ENCODE results near the gene GSK3B. TPM values are rescaled to one million over a fixed set of nuclear protein-coding genes. Genes with fewer than 3 reads are reported as not detected.

Gene GSK3B
- total RNA-seq, 3 donors from 2014 or later (not counting 1 experiment from before 2014, with no cell fraction given) = 61.3 to 67.0 (median 62.7) TPM

DNA sequence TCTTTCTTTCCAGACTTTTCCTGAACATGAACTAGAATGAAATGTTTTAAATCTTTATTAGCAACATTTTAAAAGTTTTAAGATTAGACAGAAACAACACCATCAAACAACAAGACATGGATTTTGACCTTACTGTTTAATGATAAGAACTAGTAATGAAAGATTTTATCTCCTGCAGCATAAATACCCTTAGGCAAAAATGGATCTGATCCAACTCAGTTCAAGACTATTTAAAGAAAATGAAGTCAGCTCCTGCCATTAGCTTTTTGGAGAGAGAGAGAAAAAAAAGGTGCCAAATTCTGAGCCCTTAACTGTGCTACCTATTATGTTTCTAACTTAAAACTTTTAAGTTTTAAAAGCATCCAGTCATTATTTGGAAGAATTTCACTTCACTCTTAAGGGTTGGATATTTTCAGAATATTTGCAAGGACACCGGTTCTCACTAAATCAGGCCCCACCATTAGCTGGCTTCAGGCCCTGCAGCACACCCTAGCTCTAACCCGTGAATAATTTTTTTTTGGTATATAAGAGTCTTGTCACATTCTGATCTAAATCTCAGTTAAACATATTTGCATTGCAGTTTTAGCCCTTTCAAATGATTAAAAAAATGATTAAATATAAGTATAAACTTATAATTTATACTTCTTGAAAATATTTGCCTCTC is 252.3 kb downstream of the GSK3B start:
- Mint-ChIP-seq H3K36me3 (no peaks in the 10 kb centered on the region), H3K27ac (peak overlapping the region in 1 of 2 donors; percentile 9), H3K27me3 (ENCODE audit: low read depth in 2 of 2) (no peaks in the 10 kb centered on the region), H3K9me3 (peaks cover 0 to 4% of the 10 kb centered on the region in 2 donors), H3K4me3 (no peak overlapping the region), H3K4me1 (peaks cover 36 to 38% of the 10 kb centered on the region in 2 donors)
- Histone ChIP-seq H3K27me3 (ENCODE audit: control insufficient read depth, insufficient read depth, low read length) (no peaks in the 10 kb centered on the region), H3K27ac (ENCODE audit: low read length) (no peak overlapping the region), H3K4me3 (ENCODE audit: low read length) (no peak overlapping the region), H3K4me1 (ENCODE audit: control insufficient read depth, insufficient read depth, low read length) (no peaks in the 10 kb centered on the region), H3K9me3 (ENCODE audit: control insufficient read depth, insufficient read depth, low read length) (no peaks in the 10 kb centered on the region), H3K36me3 (ENCODE audit: control insufficient read depth, insufficient read depth, low read length) (peaks cover 8% of the 10 kb centered on the region)
- 100% methylated on average over 1 of the region's 2 CpGs for WGBS (ENCODE audit: insufficient coverage)
- intact Hi-C loops (cut with micrococcal nuclease) = no loop called here
- TF ChIP-seq, protein P1, sequence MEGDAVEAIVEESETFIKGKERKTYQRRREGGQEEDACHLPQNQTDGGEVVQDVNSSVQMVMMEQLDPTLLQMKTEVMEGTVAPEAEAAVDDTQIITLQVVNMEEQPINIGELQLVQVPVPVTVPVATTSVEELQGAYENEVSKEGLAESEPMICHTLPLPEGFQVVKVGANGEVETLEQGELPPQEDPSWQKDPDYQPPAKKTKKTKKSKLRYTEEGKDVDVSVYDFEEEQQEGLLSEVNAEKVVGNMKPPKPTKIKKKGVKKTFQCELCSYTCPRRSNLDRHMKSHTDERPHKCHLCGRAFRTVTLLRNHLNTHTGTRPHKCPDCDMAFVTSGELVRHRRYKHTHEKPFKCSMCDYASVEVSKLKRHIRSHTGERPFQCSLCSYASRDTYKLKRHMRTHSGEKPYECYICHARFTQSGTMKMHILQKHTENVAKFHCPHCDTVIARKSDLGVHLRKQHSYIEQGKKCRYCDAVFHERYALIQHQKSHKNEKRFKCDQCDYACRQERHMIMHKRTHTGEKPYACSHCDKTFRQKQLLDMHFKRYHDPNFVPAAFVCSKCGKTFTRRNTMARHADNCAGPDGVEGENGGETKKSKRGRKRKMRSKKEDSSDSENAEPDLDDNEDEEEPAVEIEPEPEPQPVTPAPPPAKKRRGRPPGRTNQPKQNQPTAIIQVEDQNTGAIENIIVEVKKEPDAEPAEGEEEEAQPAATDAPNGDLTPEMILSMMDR (IDR thresholded peaks at IDR 0.05) = no peak
- ATAC-seq (no peak), DNase-seq (no peak)

DNA sequence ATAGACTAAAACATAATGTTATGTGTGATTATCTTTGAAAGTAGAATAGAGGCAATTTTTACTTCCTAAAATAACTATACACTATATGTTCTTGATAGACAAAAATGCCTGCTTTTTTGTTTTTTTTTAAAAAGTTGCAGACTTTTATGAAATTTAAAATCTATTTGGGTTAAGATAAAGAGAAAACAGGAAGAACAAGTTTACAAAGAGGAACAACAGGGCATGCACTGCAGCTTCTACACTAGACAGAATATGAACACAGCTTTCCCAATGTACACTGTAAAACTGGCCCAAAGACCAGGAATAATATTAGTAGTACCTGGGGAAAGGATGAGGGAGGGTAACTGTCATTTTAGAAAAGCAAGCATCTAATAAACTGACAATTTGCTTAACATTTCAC is 258.7 kb downstream of the GSK3B start:
- Histone ChIP-seq H3K27me3 (ENCODE audit: control insufficient read depth, insufficient read depth, low read length) (no peaks in the 10 kb centered on the region), H3K4me3 (ENCODE audit: low read length) (no peak overlapping the region), H3K4me1 (ENCODE audit: control insufficient read depth, insufficient read depth, low read length) (no peaks in the 10 kb centered on the region), H3K27ac (ENCODE audit: low read length) (no peak overlapping the region), H3K9me3 (ENCODE audit: control insufficient read depth, insufficient read depth, low read length) (no peaks in the 10 kb centered on the region), H3K36me3 (ENCODE audit: control insufficient read depth, insufficient read depth, low read length) (peaks cover 6% of the 10 kb centered on the region)
- no peak overlapping the region for H3K4me3 Mint-ChIP-seq
- ATAC-seq = no peak
- TF ChIP-seq, protein P1 (IDR thresholded peaks at IDR 0.05) = no peak
- H3K4me1 Mint-ChIP-seq = peaks cover 28 to 47% of the 10 kb centered on the region in 2 donors
- intact Hi-C loops (cut with micrococcal nuclease) = no loop called here
- no peak for DNase-seq
- no peaks in the 10 kb centered on the region for H3K36me3 Mint-ChIP-seq
- no peaks in the 10 kb centered on the region for H3K9me3 Mint-ChIP-seq
- no peaks in the 10 kb centered on the region for H3K27me3 Mint-ChIP-seq (ENCODE audit: low read depth in 2 of 2)
- peak overlapping the region; percentile 4 to 33 for H3K27ac Mint-ChIP-seq

DNA sequence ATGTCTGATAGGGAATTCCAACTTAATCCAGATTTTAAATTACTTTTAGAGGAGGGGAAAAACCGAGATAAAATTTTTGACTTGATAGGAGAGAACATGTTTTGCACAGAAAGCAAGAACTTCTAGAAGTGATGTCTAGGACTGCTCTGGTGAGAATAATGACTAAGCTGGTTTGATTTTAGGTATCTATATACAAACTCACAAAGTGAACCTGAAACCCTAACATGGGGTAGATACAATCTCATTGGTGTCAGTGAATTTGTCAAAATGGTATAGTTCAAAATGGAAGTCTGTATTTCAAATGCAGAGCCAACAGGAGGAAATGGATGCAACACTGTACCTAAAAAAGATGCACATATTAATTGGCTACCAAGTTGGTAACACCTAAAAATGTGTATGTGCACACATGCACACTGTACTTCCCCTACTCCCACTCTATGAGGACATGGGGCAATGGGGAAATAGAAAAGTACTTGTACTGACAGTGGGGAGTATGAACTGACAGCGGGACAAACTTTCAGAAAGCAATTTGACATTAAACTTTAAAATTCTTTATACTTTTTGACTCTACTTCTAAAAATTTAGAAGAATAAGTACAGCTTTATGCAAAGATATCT is 259.4 kb downstream of the GSK3B start:
- H3K27me3 ChIP-seq (ENCODE audit: control insufficient read depth, insufficient read depth, low read length) = no peaks in the 10 kb centered on the region
- WGBS (ENCODE audit: insufficient coverage) = no CpG with 5 or more reads among the region's 2 CpGs
- no peak overlapping the region for H3K4me3 ChIP-seq (ENCODE audit: low read length)
- DNase-seq (no peak), ATAC-seq (no peak)
- H3K36me3 ChIP-seq (ENCODE audit: control insufficient read depth, insufficient read depth, low read length) = peaks cover 3% of the 10 kb centered on the region
- Mint-ChIP-seq H3K9me3 (no peaks in the 10 kb centered on the region), H3K36me3 (no peaks in the 10 kb centered on the region), H3K4me3 (no peak overlapping the region), H3K27me3 (ENCODE audit: low read depth in 2 of 2) (no peaks in the 10 kb centered on the region), H3K4me1 (peaks cover 31 to 47% of the 10 kb centered on the region in 2 donors), H3K27ac (peak overlapping the region; percentile 4 to 33)
- H3K9me3 ChIP-seq (ENCODE audit: control insufficient read depth, insufficient read depth, low read length) = no peaks in the 10 kb centered on the region
- no peaks in the 10 kb centered on the region for H3K4me1 ChIP-seq (ENCODE audit: control insufficient read depth, insufficient read depth, low read length)
- H3K27ac ChIP-seq (ENCODE audit: low read length) = no peak overlapping the region
- intact Hi-C loops (cut with micrococcal nuclease) = no loop called here
- TF ChIP-seq, protein P1 (IDR thresholded peaks at IDR 0.05) = no peak
